Ramos (cell line): Measurements from ENCODE around the gene SGCA.

Experiments used
- in situ Hi-C: fragments of 300-500 bp; cut with MboI; formaldehyde crosslinking; loops from one replicate; pipeline ENCODE4 v1.14.3; 2022; ENCODE audit warnings: low sequenced_read_pairs; ENCODE audit not compliant: unreplicated experiment

The SGCA gene

DNA sequence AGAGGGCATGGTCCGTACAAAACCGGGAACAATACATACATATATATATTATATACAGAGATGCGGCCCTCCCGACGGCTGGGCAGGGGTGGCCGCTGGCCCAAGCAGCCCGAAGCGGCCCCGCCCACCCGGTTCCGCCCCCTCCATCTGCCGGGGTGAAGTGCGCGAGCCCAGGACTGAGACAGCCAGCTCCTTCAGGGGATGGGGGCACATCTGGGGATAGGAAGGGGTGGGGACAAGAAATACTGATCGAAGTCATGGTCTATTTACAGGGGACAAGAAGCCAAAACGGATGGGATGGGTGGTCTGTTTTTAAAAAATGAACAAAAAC is 32.1 kb upstream of the SGCA start:
- in situ Hi-C loops: no loop called here

DNA sequence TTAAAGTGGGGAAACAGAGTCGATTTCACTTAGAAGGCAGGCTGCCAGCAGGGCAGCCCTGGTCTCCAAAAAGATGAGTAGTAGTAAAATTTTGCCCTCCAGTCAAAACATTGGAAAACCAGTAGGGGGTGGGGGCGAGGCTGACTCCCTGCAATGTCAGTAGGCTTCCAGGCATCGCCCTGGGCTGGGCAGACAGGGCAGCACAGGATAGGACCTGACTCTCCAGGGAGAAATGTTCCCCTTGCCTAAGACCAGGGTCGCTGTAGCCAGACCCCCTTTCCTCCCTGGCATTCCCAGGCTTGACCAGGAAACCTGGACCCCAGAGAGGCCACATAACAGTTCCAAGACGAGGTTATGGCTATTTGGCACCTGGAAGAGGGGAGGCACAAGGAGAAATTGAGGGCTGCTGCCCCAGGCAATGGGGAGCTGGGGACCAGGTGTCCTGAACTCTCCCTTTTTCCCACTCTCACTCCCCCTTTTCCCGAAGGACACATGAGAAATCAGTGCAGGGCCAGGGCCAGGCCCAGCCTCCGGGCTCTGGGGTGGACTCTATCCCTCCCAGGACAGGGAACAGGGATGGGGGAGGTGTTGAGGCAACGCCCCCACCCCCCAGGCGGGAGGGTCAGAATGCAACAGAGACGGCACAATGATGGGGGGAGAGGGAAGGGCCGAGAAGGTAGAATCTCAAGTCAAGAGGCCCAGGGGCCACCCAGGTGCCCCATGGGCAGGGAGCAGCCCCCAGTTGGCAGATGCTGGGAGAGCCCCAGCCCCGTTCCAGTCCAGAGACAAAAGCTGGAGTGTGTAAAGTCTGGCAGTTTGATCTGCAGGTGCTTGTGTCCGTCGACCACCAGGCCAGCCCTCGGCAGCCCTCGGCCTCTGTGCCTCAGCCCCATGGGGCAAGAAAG is 31.3 kb upstream of the SGCA start:
- in situ Hi-C loops: no loop called here

DNA sequence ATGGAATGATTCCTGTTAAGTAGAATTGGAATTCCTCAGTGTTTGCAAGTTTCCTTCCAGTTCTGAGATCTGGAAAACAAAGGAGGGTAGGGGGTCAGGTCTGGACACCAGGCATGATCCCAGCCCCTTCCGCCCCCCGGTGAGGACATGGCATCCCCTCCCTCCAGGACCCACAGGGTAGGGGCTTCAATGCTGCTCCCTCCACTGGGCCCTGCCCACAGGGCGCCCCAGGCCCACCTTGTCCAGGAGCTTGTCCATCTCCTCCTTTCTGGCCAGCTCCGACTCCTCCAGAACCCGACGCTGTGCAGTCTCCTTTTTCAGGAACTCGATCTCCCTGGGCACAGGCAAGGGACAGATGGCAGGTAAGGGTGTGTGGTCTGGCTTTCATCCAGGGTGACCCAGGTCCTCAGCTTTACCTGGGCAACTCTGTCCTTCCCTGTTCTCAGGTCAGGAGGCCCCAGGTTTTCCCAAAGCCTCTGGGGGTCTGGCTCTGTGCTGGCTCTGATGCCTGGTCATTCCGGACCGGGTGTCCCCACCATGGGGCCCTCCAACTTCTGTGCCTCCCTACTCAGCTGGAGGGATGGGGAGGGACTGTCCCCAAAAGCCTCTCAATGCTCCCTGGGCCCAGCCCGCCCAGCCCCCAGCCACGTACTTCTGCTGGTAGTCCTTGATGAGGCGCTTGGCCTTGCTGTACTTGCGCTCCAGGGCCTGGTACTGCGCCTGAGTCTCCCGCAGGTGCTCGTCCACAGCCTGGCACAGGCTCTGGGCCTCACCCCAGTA is 30.3 kb upstream of the SGCA start:
- in situ Hi-C loops: no loop called here

DNA sequence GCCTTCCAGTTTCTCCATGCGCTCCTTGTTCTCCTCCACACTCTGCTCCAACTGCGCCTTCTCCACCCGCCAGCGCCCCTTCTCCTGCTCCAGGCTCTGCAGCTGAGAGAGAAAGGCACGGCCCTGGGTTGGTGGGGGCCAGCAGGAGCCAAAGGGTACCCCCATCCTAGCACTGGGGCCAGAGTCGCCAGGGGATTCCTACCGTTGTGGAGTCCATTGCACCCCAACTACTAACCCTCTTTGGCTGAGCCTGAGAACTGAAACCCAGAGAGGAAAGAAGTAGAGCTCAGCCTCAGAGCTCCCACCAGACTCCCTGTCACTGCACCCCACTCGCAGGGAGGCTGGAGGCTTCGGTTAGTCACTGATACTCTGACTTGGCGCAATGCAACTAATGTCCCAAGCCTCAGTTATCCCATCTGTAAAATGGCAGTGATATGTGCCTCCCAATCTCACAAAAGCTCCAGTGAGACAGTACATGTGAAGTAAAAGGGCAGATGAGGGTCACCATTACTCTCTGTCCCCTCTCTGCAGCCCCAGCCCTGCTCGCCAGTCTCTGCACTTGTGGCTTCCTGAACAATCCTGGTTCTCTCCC is 29.6 kb upstream of the SGCA start:
- in situ Hi-C loops: no loop called here

DNA sequence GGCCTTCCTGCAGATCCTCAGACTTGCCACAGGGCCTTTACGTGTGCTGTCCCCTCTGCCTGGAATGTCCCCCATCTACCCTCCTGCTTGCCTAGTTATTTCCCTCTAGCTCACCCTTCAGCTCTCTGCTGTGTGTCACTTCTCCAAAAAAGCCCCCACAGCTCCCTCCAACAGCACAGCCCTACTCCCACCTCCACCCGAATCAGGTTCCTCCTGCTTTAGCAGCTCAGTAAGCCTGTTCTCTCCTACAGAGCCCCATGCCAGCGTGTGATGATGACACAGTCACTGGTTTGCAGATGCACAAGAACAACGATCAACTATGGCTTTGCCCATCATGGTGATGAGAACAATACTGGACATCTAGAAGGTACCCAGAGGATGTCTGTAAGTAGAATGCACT is 28.8 kb upstream of the SGCA start:
- in situ Hi-C loops: no loop called here

DNA sequence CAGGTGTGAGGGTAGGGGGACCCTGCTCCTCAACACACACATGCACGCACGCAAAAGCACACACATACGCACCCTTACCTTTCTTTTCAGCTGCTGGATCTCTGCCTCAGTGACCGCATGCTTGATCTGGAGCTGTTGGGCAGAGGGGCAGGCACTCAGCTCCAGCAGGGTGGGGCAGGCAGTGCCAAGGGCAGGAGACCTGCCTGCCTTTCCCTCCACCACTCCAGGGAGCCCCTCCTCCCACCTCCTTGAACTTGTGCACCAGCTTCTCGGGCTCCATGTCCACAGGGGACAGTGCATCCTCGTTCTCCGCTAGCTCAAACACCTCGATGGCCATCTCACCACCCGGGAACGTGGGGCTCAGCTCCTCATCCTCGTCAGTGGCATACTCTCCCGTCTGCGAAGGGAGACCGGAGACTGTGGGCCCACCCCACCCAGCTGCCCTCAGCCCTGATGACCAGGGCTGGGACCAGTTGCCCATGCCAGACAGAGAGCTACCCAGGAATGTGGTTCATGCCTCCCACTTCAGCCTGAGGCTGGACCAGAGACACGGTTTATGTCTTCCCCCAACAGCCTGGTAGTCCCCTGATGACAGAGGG is 26.5 kb upstream of the SGCA start:
- in situ Hi-C loops: no loop called here

DNA sequence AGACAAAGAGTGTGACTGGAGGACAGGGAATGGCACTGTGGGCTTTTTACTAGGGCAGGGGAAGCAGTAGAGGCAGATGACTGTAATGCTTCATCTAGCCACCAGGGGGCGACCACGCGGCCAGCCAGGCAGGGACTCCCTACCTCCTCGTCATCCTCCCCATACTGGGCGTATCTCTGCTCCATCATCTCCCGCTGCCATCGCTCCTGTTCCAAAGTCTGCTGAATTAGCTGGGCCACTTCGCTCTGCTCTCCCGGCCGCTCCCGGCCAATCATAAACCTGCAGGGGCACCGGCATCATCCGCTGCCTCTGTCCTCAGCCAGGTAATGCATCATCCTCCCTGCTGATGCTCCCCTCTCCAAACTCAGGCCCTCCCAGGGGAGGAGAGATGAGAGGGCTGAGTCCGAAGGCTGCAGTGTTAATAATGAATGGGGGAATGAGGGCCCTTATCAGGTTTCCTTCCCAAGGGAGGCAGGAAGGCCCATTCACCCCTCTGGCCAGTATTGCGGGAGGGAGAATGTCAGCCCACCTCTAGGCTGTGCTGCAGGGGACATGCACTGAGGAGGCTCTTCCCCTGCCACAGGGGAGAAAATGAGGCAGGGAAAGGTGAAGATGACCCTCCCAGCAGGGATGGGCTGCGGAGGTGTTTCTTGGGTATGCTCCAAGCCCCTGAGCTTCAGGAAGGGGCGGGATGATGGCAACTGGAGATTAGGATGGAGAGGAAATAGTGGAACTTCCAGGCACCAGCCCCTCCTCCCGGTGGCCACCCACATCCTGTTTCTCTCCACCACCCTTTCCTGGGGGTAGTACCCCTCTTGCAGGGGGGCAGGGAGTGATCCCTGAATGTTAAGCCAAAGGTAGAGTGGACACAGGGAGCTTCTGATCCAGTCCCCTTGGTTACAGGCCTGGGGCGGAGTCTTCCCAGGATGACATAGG is 25.6 kb upstream of the SGCA start:
- in situ Hi-C loops: no loop called here

DNA sequence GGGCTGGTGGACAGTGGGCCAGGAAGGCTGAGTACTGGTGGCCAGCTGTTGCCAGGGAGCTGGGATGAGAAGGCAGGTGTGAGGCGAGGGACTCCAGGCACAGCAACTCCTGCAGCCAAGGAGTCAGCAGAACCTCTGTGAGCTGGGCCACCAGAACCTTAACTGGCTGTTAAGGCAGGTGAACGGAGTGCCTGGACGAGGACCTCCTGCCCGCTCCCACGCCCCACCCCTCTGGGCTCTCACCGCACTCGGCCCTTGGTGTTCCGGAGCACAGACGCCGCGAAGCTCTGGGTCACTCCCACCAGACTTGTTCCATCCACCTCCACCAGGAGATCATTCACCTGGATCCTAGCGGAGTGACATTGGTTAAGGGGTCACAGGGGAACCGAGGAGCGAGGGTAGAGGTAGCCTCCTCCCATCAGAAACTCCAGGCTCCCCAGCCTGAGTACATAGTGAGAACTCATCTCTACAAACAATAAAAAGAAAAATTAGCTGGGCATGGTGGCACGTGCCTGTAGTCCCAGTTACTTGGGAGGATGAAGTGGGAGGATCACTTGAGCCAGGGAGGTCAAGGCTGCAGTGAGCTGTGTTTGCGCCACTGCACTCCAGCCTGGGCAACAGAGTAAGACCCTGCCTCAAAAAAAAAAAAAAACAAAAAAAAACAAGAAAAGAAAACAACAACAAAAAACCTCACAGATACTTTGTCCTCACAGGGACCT is 24.6 kb upstream of the SGCA start:
- in situ Hi-C loops: no loop called here

DNA sequence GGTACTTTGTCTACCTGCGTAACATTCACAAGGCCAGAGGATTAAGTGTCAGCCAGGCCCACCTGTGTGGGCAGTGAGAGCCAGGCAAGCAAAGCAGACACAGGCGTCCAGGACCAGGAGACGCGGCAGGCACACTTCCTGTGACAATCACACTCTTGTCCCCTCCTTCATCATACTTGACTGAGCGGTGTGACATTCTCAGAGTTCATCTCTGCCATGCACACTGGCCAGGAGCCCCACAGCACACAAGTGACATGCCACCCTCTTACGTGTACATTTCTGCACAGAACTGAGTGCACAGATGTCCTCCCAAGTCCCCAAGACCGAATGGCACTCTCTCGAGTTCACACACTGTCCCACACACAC is 24.1 kb upstream of the SGCA start:
- in situ Hi-C loops: no loop called here

DNA sequence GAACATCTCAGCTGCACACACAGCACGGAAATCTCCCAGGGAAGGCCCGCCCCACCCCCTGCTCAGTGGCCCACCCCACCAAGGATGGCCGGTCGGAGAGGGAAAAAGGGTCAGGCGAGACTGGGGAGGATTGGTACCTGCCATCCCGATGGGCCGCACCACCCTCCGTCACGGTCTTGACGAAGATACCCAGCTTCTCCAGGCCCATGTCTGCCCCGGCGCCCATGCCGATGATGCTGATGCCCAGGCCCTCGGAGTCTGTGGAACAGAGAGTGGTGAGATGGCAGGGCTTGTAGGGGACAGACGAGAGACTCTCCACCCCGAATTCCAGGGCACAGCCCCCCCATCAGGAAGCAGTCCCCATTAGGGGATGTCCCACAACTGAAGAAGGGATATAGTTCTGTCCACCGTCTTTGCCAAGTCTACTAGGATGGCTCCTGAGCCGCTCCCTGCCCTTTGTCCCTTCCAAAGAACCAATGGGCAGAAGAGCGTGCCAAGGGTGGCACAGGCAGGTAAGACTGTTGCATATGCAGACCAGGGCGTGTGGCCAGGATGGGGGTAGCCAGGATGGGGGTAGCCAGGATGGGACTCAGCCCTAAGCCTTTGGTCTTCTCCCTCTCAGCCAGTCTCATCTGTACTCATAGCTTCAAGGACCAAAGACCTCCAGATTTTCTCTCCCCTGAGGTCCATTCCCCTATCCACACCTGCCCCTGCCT is 22.2 kb upstream of the SGCA start:
- in situ Hi-C loops: no loop called here

DNA sequence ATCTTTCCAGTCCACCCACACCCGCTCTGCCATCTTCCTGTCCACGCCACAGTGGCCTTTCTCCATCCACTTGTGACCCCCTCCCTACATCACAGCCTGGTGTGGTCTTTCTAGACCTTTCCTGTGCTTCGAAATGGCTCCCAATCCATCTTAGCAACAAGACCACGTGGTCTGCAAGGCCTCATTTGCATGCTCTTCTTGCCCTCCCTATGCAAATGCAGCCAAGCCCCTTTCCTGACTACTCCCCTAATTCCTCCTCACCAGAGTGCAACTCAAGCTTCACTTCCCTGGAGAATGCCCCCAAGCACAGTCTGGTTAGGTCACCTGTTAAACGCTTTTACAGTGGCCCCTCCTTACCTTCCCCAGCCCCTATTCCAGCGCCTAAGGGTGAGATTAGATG is 21.4 kb upstream of the SGCA start:
- in situ Hi-C loops: no loop called here

DNA sequence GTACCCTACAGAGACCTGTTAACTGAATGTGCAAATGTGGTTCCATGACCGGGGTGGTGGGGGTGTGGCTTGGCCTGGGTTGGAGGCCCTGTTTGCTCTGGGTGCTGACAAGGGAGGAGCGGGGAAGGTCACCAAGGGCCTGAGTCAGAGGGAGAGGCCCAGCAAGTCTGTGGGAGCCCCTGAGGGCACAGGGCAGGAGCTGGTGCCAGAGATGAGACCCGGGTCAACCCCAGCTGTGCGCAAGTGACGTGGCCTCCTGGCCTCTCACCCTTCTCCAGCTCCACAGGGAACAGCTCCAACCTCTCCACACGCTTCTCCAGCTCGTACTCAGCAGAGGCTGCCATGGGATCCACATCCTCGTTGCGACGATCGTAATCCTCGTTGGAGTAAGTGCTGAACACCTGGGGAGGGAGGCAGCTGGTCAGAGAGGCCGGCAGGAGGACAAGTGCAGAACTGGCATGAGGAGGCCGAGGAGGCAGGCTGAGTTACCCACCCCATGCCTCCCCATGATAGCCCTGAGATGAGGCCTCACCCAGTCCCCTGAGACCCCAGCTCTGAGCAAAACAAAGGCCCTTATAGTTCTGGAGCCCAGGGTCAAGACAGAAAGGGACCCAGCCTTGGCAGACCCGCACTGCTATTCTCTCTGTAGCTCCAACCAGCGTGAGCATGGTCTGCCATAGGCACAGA is 20.8 kb upstream of the SGCA start:
- in situ Hi-C loops: no loop called here

DNA sequence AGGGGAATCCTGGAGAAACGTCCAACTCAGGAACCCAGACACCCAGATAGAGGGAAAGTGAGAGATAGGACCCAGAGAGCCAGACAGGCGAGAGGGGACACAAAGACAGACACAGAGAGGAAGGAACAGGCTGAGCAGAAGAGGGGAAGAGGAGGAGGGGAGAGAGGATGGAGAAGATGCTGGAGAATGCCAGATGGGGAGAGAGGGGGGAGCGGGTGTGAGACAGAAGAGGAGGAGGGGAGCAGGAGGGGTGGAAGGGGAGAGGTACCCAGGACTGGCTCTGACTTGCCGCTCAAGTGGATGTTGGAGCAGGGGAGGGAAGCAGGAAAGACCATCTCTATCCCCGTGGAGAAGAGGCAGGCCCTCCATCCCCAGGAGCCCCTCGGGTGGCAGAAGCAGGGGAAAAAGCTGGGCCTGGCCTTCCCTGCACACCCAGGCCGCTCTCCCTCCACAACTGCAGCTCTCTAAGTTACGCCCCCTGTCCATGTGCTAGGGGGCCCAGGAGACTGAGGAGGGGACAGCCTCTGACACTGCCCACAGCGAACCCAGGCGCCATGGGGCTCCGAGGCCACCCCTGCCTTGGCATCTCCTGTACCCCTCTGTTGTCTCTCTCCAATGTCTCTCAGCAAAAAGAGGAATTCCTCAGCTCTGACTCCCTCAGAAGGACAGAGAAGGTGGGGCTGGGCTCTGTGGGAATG is 20.1 kb upstream of the SGCA start:
- in situ Hi-C loops: no loop called here

DNA sequence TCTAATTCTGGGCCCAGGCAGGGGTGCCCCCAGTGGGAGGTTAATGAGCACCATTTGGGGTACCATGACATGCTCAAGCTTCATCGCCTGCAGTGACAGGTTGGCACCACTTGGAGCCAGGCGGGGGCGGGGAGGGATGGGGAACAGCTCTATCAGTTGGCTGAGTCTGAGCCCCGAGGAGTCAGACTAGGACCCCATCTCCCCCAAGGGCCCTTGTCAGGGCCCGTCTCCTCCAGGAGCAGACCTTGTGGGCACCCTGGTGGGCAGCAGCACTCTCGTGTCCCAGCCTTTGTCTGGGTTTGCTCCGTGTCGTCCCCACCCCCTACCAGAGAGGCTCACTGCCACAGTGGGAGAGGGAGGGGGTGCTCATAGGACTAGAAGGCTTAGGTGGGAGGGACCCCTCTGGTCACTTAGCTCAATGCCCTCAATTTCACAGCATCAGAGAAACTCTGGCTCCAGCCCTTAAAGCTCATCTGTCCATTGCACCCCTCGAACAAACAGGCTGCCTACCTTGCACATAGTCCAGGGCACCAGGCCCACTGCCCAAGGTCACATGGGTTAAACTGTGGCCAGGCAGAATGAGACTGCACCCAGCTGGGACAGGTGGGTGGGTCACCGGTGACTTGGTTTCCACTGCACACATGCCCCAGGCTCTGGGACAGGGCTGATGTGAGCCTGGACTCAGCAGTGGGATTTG is 19.4 kb upstream of the SGCA start:
- in situ Hi-C loops: no loop called here

DNA sequence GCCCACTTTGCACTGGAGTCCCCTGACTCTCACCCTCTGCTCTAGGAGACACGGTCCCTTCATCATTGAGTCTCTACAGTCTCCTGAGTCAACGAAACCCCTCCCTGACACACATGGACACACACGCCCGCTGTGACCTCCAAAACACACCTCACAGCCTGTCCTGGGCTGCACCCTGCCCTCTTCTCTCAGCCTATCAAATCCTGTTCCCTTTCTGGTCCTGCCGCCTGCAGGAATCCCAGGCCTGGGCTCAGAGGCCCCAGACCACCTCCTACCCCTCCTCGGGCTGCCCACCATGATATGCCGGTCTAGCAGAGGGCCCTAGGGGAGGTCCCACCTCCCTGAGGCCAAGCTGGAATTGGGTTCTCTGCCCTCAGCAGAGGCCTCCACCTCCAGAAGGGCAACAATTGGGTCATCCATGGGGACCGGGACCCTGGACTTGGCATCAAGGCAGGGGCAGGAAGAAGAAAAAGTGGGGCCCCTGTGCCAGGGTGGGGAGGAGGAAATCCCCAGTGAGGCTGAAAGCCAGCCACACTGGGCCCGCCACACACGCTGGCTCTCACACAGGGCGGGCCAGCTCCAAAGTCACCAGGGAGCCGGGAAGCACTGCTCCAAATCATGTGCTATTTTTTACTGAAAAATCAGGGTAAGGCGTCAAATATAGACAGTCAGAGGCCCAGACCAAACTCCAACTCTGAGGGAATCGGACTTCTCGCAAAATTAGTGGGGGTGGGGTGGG is 18.7 kb upstream of the SGCA start:
- in situ Hi-C loops: no loop called here

DNA sequence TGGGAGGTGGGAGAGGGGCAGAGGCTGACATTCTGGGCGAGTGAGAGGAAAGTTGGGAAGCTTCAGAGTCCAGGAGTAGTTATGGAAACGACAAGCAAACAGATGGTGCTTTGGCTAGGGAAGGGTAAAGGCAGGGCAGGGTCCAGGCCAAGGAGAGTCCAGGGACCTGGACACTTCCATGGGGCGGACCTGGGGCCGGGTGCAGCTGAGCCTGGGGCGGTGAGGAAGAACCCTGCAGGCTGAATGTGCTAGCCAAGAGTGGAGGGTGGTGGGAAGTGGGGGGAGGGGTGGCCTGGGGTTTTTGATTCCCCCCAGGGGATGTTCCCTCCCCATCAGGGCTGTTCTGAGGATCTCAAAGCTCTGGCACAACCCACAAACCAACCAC is 18.0 kb upstream of the SGCA start:
- in situ Hi-C loops: no loop called here
